ENCODE results near the gene KLRC1. TPM values are rescaled to one million over a fixed set of nuclear protein-coding genes. Genes with fewer than 3 reads are reported as not detected.

Gene KLRC1
- not detected in 2 replicates for total RNA-seq (2022)
- Bru-seq, nascent RNA, result not detected
- percentile 12 among the genes with signal in this experiment for BruChase-seq, experiment 1, labeled RNA remaining after a 6-hour chase
- percentile 14 among the genes with signal in this experiment for BruChase-seq, experiment 2, labeled RNA remaining after a 2-hour chase
- long read RNA-seq, result 0 reads

GRCh38 chr12:10453156-10453555 lies at the start of gene KLRC1:
TSS of gene KLRC1 (minus strand) at chr12:10453377. CDS start at chr12:10451156, 2,221 bp downstream.
- no peak for DNase-seq
- Mint-ChIP-seq H3K9me3 (ENCODE audit: low read depth, unreplicated experiment) (no peaks in the 10 kb centered on the region), H3K4me1 (ENCODE audit: low read depth, unreplicated experiment) (no peaks in the 10 kb centered on the region), H3K4me3 (ENCODE audit: low read depth, unreplicated experiment) (no peak within 1 kb of the TSS), H3K36me3 (ENCODE audit: insufficient read depth, unreplicated experiment) (no peaks in the 10 kb centered on the region), H3K27me3 (ENCODE audit: unreplicated experiment) (no peaks in the 10 kb centered on the region), H3K27ac (ENCODE audit: unreplicated experiment) (no peak within 1 kb of the TSS)
- intact Hi-C loops (cut with micrococcal nuclease; ENCODE audit: unreplicated experiment), result no loop called here
- no peak for TF ChIP-seq CTCF (IDR thresholded peaks at IDR 0.05; ENCODE audit: unreplicated experiment)
- BruUV-seq (replicated peaks), result no TSS peak
- CTCF ChIA-PET, result interaction anchor here (0.6 kb wide), 1 partner anchor 30 kb away, joined by 3 read pairs; no protein-coding TSS in a partner anchor

- H3K36me3 Mint-ChIP-seq (ENCODE audit: insufficient read depth, unreplicated experiment), result no peaks in the 10 kb centered on the region
- no peak overlapping the region for H3K27ac Mint-ChIP-seq (ENCODE audit: unreplicated experiment)
- intact Hi-C loops (cut with micrococcal nuclease; ENCODE audit: unreplicated experiment), result loop anchor here (1.0 kb wide), 3 partner anchors 135 to 266 kb away; no protein-coding TSS in a partner anchor
- H3K4me1 Mint-ChIP-seq (ENCODE audit: low read depth, unreplicated experiment), result no peaks in the 10 kb centered on the region
- H3K27me3 Mint-ChIP-seq (ENCODE audit: unreplicated experiment), result no peaks in the 10 kb centered on the region
- no TSS peak for BruUV-seq (replicated peaks)
- no peak for TF ChIP-seq CTCF (IDR thresholded peaks at IDR 0.05; ENCODE audit: unreplicated experiment)
- DNase-seq, result no peak
- no peak overlapping the region for H3K4me3 Mint-ChIP-seq (ENCODE audit: low read depth, unreplicated experiment)
- CTCF ChIA-PET, result no interaction called here
- peaks cover 3% of the 10 kb centered on the region for H3K9me3 Mint-ChIP-seq (ENCODE audit: low read depth, unreplicated experiment)
These were observed 47.9 kb upstream of the KLRC1 start for GRCh38 chr12:10501030-10501429.

GRCh38 chr12:10498042-10498441 lies 44.9 kb upstream of the KLRC1 start:
- CTCF ChIA-PET, result no interaction called here
- intact Hi-C loops (cut with micrococcal nuclease; ENCODE audit: unreplicated experiment), result no loop called here

GRCh38 chr12:10497602-10498001 lies 44.4 kb upstream of the KLRC1 start:
- Mint-ChIP-seq H3K36me3 (ENCODE audit: insufficient read depth, unreplicated experiment) (no peaks in the 10 kb centered on the region), H3K27ac (ENCODE audit: unreplicated experiment) (no peak overlapping the region), H3K4me1 (ENCODE audit: low read depth, unreplicated experiment) (no peaks in the 10 kb centered on the region), H3K27me3 (ENCODE audit: unreplicated experiment) (no peaks in the 10 kb centered on the region), H3K9me3 (ENCODE audit: low read depth, unreplicated experiment) (no peaks in the 10 kb centered on the region), H3K4me3 (ENCODE audit: low read depth, unreplicated experiment) (no peak overlapping the region)
- intact Hi-C loops (cut with micrococcal nuclease; ENCODE audit: unreplicated experiment), result no loop called here
- no peak for TF ChIP-seq CTCF (IDR thresholded peaks at IDR 0.05; ENCODE audit: unreplicated experiment)
- no TSS peak for BruUV-seq (replicated peaks)
- no peak for DNase-seq
- CTCF ChIA-PET, result no interaction called here

More at GRCh38 chr12:10498042-10498441, 44.9 kb upstream of the KLRC1 start:
- BruUV-seq (replicated peaks), result no TSS peak
- no peaks in the 10 kb centered on the region for H3K4me1 Mint-ChIP-seq (ENCODE audit: low read depth, unreplicated experiment)
- H3K27me3 Mint-ChIP-seq (ENCODE audit: unreplicated experiment), result no peaks in the 10 kb centered on the region
- H3K27ac Mint-ChIP-seq (ENCODE audit: unreplicated experiment), result no peak overlapping the region
- H3K36me3 Mint-ChIP-seq (ENCODE audit: insufficient read depth, unreplicated experiment), result no peaks in the 10 kb centered on the region
- H3K4me3 Mint-ChIP-seq (ENCODE audit: low read depth, unreplicated experiment), result no peak overlapping the region
- peaks cover 3% of the 10 kb centered on the region for H3K9me3 Mint-ChIP-seq (ENCODE audit: low read depth, unreplicated experiment)
- no peak for TF ChIP-seq CTCF (IDR thresholded peaks at IDR 0.05; ENCODE audit: unreplicated experiment)
- DNase-seq, result no peak
